Stimulated activated CD4-positive, alpha-beta T cell treated with anti-CD3 and anti-CD28 coated beads, Interleukin-4, amount 100 ng/mL, for 4 hours (primary cell): ENCODE results near the gene LELP1.
"Not testable (repeated sequence)": the region's sequence is repeated elsewhere in the genome, so short reads cannot be mapped to it uniquely, and the experiment has no call there.

Experiments
- DNase-seq, 2 experiments: peaks; one replicate each; pipeline ENCODE4 v3.0.0-alpha.2; 2020

The LELP1 gene

DNA sequence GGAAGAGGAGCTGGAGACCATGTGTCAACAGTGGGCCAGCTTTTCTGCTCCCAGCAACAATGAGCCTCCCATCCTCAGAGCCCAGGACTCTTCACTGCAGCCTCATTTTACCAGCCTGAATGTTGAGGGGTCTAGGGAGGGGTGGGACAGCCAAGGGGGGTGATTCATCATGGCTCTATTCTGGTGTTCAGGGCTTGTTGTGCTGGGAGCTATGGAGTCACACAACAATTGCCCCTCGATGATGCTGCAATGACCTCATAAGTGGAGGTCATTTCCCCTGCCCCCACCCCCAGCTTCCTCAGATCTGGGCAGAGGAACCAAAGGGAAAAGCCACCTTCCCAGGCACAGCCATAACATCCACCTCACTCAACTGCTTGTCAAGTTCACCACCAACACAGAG, at the start of gene LELP1:
TSS of gene LELP1 (plus strand) at position 301 of the 400 bp plus-strand sequence. CDS start 1,278 bp downstream, outside the sequence.
- DNase-seq = no peak

DNA sequence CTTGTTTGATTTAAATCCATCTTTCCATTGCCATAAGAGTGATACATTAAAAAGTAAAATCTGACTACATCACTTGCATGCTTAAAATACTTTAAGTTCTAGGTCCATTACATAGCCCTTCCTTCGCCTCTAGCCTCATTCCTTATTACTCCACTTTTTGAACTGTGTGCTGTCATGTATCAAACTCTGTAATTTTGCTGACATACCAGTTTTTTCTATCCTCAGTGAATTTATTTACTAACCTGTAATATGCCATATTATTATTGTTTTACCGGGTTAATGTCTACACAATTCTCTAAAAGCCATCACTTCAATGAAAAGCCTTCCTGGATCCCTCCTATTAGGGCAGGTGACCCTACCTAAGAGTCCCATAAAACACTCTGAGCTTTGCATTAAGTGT, 47.7 kb upstream of the LELP1 start:
- no peak for DNase-seq

DNA sequence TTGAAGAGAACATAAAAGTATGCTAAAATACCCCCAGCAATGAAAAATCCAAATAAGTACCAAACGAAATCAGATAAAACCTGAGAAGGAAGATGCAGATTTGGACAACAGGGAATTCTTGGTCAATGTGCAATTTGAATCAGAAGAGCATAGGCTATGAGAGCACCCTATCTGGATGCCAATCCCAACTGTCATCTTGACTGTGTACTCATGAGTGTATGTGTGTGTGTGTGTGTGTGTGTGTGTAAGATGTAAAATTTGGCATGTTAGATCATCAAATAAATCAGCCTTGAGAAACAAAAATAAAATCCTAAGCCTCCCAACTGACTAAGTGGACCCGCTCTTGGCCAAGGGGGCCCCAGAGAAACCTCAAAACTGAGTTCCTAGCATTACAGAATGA, 34.5 kb upstream of the LELP1 start:
- DNase-seq = no peak

DNA sequence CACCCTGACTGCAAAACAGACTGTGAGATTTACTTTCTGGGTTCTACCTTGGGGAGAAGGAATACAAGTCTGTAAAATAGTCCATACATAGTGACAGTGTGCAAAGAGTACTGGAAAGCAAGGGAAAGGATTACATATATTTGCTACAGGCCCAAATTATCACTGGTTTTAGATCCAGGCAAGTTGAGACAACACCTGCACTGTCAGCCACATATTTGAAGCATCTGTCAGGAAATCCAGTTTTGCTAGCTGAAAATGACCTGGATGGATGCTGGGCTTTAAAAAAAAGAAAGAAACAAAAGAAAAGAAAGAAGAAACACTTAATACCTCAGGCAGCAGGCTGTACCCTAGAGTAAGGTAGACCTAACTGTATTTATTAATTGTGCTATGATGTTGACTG, 28.6 kb upstream of the LELP1 start:
- no peak for DNase-seq

DNA sequence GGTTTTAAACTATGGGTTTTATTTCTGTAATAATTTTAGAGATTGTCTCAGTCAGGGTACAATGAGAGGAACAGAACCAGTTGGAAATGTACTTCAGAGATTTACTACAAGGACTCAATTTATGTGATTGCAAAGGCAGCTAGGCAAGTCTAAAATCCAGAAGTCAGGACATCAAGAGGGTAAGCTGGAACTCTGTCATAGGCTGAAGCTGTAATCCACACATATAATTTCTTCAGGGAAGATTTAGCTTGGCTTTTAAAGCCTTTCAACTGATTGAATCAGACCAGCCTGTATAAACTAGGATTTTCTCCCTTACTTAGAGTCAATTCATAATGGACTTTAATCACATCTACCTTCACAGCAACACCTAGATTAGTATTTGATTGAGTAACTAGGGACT, 24.3 kb upstream of the LELP1 start:
- DNase-seq = no peak

DNA sequence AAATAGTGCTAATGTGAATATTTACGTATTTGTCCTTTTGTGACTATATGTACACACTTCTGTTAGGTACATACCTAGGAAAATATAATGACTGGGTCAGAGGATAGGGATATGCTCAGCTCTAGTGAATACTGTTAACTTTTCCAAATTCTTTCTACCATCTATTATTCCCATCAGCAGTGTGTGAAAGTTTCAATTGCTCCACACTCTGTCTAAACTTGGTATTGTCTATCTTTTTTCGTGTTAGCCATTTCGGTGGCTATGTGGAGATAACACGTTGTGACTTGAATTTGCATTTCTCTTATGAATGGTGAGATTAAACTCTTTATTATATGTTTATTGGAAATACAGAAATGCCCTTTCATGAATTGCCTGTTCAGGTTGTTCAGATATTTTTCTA, 22.7 kb upstream of the LELP1 start:
- DNase-seq = no peak

DNA sequence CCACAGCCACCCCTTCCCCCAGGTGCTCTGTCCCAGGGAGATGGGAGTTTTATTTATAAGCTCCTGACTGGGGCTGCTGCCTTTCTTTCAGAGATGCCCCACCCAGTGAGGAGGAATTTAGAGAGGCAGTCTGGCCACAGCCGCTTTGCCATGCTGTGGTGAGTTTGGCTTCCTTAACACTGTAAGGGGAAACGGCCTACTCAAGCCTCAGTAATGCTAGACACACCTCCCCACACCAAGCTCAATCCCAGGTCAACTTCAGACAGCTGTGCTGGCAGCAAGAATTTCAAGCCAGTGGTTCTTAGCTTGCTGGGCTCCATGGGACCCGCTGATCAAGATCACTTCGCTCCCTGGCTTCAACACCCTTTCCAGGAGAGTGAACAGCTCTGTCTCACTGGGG, 14.9 kb upstream of the LELP1 start:
- not testable (repeated sequence) for DNase-seq

DNA sequence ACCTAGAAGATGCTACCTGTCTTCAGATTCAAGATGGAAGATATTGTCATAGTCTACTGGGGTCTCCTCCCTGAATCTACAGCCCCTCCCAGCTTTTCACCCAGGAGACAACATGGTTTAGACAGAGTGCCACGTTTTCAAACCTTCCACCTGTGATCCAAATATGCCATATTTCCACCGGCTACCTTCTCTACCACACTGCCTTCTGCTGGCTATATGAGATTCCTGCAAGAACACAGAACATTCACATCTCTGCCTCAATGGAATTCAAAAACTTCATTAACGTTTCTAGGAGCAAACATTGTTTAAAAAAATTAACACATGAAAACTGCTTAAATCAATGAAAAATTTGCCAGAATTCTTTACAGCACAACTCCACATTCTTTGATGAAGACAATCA, 12.9 kb upstream of the LELP1 start:
- no peak for DNase-seq

DNA sequence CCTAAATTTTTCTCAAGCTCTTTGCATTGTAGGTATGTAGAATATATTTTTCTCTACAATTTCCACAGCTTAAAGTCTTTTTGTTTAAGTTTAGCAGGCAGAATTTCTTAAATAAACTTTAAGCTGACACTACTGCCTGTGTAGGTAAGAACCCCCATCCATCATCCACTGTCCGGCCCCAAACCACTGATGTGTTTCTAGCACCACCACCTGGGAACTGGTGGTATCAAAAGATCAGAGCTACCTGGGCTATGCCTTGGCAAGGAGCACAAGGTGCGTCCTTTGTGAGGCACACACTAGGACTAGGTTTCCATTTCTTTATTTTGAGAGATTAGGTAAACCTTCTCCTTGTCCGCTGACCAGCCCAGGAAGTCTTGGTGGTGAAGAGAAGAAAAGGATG, 10.5 kb upstream of the LELP1 start:
- no peak for DNase-seq

DNA sequence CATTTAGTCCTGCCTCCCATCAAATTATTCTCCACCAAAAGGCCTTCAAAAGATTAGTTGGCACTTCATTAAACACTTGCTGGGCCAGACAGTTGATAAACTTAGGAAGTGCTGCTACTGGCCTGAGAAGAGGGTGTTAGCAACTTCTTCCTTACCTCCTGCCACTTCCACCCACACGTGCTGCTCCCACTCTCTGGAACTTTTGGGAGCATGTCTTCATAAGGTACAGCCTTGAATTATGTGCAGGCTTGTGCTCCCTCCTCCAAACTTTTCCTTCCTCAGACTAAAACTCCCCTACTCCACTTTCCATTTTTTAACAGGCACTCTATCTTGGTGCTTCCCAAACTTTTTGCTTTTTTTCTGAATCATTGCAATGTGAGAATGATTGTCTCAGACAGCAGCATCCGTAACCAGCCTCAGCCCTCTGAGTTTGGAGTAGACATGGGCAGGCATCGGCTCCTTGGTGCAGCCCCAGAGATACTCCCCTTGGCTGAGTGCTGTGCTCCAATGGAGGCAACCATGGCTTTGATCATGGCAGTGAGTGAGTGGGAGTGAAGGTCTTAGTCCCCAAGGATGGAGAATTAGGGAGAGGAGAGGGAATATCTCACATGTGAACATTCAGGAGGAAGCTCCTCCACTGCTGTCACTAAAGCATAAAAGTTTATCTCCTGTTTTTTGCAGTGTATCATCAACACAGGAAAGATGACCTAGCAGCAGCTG, 8.7 kb upstream of the LELP1 start:
- no peak for DNase-seq

DNA sequence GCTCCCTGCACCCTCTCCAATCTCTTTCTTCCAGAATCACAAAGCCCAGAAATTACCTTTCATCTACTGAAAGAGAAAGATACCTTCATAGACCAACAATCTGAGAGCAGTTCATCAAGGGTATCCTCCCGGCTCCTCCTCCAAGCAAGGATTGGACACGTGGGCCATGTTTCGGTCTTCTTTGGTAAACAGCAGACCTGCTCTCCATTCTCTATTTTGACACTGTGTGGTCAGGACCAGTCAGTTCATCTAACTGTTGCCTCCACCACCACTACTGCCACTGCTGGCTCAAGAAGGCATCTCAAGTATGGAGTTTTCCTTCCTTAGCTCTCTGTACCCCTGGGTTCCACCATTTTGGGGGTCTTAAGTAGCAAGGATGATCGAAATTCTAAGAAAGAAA, 8.0 kb upstream of the LELP1 start:
- no peak for DNase-seq

DNA sequence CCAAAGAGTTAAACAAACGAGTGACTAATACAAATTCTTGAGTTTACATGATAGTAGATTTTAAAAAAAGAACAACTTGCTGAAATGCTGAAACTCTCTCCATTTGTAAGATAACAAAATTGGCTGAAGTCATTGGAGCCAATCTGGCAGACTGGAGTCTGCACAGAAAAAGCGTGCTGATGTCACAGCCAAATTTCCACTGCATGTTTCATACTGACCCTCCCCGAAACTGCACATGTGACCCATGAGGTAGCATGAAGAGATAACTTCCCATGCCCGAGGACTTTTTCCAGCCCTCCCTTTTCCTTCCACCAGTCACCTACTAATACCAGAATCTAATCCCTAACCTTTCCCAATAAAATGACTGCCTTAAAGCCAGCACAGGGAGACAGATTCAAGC, 1.2 kb upstream of the LELP1 start:
- no peak for DNase-seq

DNA sequence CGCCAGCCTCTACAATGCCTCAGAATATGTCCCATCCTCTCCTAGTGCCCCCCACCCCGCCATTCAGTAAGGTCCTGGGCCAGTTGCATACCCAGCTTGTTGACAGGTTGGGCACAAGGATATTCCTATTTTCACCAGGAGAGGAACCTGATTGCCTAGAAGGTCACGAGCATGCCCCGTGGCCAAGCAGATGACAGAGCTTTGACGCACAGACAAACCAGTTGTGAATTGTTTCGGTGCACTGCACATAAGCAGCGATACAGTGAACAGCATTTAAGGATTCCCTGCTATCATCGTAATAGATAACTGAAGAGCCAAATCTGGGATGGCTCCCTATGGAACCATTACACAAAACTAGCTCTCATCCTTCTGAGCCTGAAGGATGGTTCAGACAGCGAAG, 3.4 kb downstream of the LELP1 start:
- no peak for DNase-seq

DNA sequence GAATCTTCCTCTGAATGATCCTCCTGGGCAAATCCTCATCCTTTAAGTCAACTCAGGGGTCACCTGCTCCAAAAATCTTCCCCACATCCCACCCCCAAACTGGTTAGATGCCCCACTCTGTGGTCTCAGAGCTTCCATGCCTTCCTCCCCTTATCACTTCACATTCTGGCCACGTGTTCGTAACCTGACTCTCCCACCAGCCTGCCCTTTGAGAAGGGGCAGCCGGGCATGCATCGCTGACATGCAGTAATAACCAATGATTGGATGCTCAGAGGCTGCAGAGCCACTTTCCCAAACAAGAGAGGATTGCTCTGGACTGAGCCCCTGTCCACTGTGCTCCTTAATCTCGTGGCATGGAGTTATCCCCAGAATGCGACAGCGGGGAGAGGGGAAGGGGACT, 7.0 kb downstream of the LELP1 start:
- DNase-seq = no peak

DNA sequence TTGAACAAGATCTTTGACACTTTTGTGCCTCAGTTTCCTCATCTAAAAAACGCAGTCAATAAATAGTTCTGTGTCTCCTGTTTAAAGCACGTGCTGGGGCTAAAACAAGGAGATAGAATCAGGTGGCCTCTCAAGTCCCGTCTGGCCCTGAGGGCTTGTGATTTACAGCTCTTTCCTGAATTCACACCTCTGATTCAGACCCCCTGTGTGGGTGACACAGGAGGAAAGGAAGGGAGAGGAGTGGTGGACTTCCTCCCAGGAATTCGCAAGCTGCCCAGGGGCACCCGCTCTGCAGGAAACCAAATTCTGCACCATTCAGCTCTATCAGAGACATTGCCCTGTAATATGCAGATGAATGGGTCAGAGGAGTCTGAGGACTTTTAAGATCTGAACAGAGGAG, 9.0 kb downstream of the LELP1 start:
- no peak for DNase-seq

DNA sequence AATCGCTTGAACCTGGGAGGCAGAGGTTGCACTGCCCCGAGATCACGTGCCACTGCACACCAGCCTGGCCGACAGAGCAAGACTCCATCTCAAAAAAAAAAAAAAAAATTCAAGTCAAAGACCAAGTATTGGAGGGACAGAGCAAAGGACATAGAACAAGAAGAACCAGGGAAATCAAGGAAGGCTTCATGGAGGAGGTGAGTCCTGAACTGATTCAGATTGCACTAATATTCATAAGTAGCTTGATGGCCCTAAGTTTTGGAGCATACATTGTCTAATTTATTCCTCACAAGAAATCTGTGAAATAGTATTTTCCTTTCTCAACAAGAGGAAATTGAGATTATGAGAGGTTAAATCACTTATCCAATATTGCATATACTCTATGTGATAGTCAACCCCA, 10.3 kb downstream of the LELP1 start:
- DNase-seq = no peak

DNA sequence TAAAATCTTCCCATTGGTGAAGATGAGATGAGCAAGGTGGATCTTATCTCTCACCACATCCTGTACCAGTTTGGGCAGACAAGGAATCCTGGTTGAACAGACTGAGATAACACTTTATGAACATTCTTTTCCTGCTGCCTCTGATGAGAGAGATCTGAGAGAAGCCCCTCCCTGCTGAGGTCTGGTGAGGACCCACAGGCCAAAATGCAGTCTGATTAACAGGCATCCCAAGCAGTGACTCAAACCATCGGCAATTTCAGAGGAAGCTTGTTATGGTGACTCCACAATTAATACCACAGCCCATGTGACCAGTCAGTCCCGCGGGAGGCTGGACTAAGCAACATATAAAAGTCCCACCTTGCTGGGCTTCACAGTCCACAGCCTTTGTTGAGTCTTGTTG, 14.0 kb downstream of the LELP1 start, which contains the start of gene PRR9:
TSS of gene PRR9 (plus strand) at position 373 of the 400 bp plus-strand sequence. CDS start 561 bp downstream, outside the sequence.
- no peak for DNase-seq

DNA sequence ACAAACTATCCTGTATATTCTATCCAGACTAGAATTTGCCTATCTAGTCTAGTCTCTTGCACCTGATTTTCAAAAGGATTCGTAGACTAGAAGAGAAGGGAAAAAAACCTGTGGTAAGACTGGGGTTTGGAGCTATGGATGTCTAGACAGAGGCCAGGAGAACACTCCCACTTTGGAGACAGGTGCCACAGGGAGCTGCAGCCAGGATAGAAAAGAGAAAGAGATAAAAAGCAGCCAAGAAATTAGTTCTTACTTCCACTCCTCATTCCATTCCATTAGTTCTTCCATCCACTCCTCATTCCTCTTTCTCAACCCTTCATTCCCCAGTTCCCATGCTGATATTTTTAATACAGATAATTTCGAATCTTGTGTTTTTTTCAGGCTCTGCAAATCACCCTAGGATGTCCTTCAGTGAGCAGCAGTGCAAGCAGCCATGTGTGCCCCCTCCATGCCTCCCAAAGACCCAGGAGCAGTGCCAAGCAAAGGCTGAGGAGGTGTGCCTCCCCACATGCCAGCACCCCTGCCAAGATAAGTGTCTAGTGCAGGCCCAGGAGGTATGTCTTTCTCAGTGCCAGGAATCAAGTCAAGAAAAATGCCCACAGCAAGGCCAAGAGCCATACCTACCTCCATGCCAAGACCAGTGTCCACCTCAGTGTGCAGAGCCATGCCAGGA, 14.7 kb downstream of the LELP1 start:
- no peak for DNase-seq

DNA sequence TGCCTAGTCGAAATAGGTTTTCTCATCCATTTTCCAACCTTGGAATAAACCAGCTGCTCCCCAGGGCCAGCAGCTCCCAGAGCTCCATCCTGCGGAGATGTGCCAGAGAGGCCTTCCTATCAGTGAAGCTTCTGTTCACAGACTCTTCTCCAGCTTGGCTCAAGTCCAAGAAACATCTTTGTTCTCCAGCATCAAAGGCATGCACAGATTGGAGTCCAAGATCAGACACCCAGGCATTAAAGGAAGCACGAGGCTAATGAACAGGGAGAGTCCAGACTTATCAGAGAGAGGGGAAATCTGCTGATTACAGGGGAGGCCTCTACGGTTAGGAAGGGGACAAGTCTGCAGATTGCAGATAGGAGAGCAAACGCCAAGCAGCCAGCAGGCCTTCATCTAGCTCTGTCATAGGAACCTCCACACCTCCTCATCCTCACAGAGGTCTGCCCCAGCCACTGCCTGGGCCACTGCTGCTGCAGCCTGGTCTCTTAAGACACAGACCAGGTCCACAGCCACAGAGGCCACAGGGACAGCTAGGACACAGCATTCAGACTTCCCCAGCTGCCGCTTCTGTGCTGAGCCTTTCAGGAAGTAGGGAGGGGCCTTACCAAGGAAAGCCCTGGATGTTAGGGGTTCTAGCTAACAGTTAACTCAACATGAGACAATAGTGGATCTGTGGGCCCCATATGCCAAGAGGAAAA, 17.5 kb downstream of the LELP1 start:
- no peak for DNase-seq

DNA sequence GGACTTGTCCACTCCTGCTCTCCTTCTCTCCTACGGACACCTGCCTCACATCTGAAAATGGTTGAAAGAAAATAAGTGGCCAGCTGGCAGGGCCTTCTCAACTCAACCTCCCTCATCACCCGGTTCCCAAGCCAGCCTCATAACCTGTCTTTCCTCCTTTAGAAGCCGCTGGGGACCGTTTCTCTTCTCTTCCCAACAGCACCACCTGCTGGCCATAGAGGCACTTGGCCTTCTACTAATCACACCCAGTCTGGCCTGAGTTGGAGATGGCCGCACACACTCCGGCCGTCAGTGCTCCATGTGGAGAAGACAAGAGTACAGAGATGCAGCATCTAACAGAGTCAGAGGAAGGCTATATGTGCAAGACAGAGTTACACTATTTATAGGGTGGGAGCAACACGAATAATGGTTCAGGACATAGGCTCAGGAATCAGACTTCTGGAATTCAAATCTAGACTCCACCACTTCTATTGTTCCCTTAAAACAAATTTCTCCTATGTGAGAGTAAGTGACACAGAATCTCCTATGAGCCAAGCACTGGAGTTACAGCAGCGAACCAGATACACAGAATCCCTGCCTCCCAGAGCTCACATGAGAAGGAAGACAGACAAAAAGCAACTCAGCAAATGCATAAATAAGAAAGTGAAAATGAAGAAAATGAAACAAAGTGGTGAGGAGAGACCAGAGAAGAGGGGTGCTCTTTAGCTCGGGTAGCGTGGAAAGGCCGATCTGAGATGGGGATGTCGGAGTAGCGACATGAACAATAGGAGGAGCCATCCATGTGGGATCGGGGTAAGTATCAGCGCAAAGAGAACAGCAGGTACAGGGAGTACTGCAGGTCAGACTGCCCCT, 20.0 kb downstream of the LELP1 start:
- peak; percentile 27 to 48 for DNase-seq

DNA sequence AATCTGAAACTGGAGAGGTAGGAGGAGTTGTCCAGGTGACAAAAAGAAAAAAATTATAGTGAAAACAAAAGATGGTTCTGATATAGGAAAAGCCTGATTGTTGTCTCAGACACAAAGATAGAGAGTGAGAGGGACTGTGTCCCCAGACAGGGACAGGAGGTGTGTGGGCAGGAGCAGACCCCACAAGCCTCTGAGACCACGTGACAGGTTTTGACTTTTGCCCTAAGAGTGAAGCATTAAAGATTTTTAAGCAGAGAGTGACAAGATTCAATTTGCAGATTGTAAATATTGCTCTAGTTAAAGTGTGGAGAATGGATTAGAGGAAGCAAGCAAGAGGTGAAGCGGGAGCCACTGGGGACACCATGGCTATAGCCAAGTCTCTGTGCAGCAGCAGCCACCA, 24.6 kb downstream of the LELP1 start:
- DNase-seq = no peak

DNA sequence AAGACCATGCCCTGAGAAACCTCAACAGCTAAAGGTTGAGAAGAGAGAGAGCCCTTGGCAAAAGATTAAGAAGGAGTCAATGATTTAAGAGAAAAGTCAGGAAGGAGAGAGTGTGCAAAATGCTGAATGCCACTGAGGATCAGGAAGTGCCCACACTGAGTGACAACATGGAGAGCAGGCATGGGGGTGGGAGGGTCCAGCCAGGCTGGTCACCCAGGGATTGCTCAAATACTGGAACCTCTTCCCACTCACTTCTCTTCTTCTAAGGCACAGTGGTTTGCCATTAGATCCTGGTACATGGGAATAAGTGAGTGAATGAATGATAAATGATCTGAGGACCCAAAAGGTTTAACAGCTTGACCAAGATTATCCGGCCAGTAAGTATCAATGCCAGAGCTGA, 25.3 kb downstream of the LELP1 start:
- DNase-seq = no peak
